HCT116 (cell line): ENCODE data around the gene STYXL2. TPM values are rescaled to one million over a fixed set of nuclear protein-coding genes. Genes with fewer than 3 reads are reported as not detected.
A peak's percentile ranks its signal among the peaks of the same experiment; 100 is the strongest.

Experiments used
- ATAC-seq: fragments of 200-7000 bp; cut with Tn5 transposase; 2 replicates; pipeline ENCODE4 v1.9.1; 2020; ENCODE audit warnings: mild to moderate bottlenecking, moderate library complexity
- BruUV-seq: library from RNA; stranded (reverse); fragments of 400-500 nt; replicated peaks from 2 replicates; lab custom pipeline; 2021; lab: Mats Ljungman, UMichigan
- CTCF ChIA-PET: fragments of 300-600 bp; sonication (Branson Sonifier 250); formaldehyde crosslinking; loops from one replicate; lab custom pipeline; 2021; ENCODE audit warnings: antibody characterized with exemption; lab: Charles Lee
- POLR2A ChIA-PET: fragments of 300-600, 350-600 bp; sonication (Branson Sonifier 250); formaldehyde crosslinking; loops from one replicate; lab custom pipeline; 2021; ENCODE audit warnings: antibody characterized with exemption; lab: Charles Lee
- RAD21 ChIA-PET, 2 experiments: fragments of 300-600 bp; sonication (Branson Sonifier 250); formaldehyde crosslinking; loops; one replicate each; lab custom pipeline; 2023; ENCODE audit warnings: low total read pairs in 2 of 2; ENCODE audit not compliant: uncharacterized antibody in 2 of 2, unreplicated experiment in 2 of 2, low non-redundant PET in 1 of 2; lab: Charles Lee
- DNase-seq: peaks from one replicate; pipeline ENCODE4 v3.0.0-alpha.2; 2010; ENCODE audit warnings: low read depth, low spot score
- H2AFZ ChIP-seq: fragments of 200-600 bp; shearing (Covaris generic), sonication (generic); 2 replicates; pipeline ENCODE4 v1.6.1; 2017; ENCODE audit warnings: low read depth, mixed run types, mixed read lengths, antibody characterized with exemption, low read length; ENCODE audit not compliant: poor library complexity, severe bottlenecking
- H3K27ac ChIP-seq: 2 replicates; pipeline ENCODE4 v1.5.1; 2012; ENCODE audit warnings: low read depth, low read length
- H3K27me3 ChIP-seq: fragments of 200-600 bp; sonication (generic); 2 replicates; pipeline ENCODE4 v1.6.1; 2016; ENCODE audit warnings: mixed run types, low read length, mixed read lengths; ENCODE audit not compliant: insufficient read depth
- H3K36me3 ChIP-seq, 2 experiments: fragments of 200-500 bp in 1 of 2; fragments of 200-600 bp in 1 of 2; sonication (Bioruptor generic) in 1 of 2; sonication (generic) in 1 of 2; 2 replicates each; pipeline versions ENCODE4 v1.5.1 to v1.6.1; 2014 to 2016; ENCODE audit warnings: low read length in 2 of 2, inconsistent platforms in 1 of 2, mixed read lengths in 1 of 2, mixed run types in 1 of 2; ENCODE audit not compliant: insufficient read depth in 2 of 2, control insufficient read depth in 1 of 2
- H3K4me1 ChIP-seq, 2 experiments: fragments of 200-600 bp in 1 of 2; sonication (generic) in 1 of 2; 2 replicates each; pipeline versions ENCODE4 v1.5.1 to v1.6.1; 2012 to 2017; ENCODE audit warnings: low read length in 2 of 2, inconsistent platforms in 1 of 2, mild to moderate bottlenecking in 1 of 2, mixed read lengths in 1 of 2, mixed run types in 1 of 2, moderate library complexity in 1 of 2; ENCODE audit not compliant: insufficient read depth in 2 of 2, control insufficient read depth in 1 of 2
- H3K4me2 ChIP-seq: fragments of 200-600 bp; sonication (generic); 2 replicates; pipeline ENCODE4 v1.6.1; 2017; ENCODE audit warnings: mixed run types, low read length, mixed read lengths
- H3K4me3 ChIP-seq, 2 experiments: fragments of 200-600 bp in 1 of 2; sonication (generic) in 1 of 2; replicated peaks in 1 of 2; 2 replicates each; pipeline ENCODE4 v1.5.1; 2011 to 2016; ENCODE audit warnings: low read length in 2 of 2, control low read depth in 1 of 2, low read depth in 1 of 2, mild to moderate bottlenecking in 1 of 2, mixed read lengths in 1 of 2, mixed run types in 1 of 2
- H3K79me2 ChIP-seq: fragments of 200-600 bp; sonication (generic); 2 replicates; pipeline ENCODE4 v1.6.1; 2017; ENCODE audit warnings: mild to moderate bottlenecking, mixed run types, low read length, moderate library complexity, mixed read lengths; ENCODE audit not compliant: insufficient read depth
- H3K9ac ChIP-seq: fragments of 200-600 bp; sonication (generic); 2 replicates; pipeline ENCODE4 v1.6.1; 2016; ENCODE audit warnings: low read length, mixed read lengths
- H3K9me2 ChIP-seq: fragments of 200-600 bp; sonication (generic), shearing (Covaris generic); 2 replicates; pipeline ENCODE4 v1.6.1; 2017; ENCODE audit warnings: mixed run types, mild to moderate bottlenecking, moderate library complexity; ENCODE audit not compliant: insufficient read depth
- H3K9me3 ChIP-seq, 2 experiments: fragments of 200-500 bp in 1 of 2; fragments of 200-600 bp in 1 of 2; sonication (Bioruptor generic) in 1 of 2; sonication (generic) in 1 of 2; 2 replicates each; pipeline ENCODE4 v1.6.1; 2014 to 2017; ENCODE audit warnings: low read length in 2 of 2, mixed read lengths in 2 of 2, inconsistent platforms in 1 of 2, low read depth in 1 of 2, mild to moderate bottlenecking in 1 of 2, mixed run types in 1 of 2, moderate library complexity in 1 of 2; ENCODE audit not compliant: control insufficient read depth in 1 of 2, insufficient read depth in 1 of 2
- H4K20me1 ChIP-seq: fragments of 200-600 bp; sonication (generic), shearing (Covaris generic); 2 replicates; pipeline ENCODE4 v1.6.1; 2017; ENCODE audit warnings: mixed run types, mild to moderate bottlenecking, moderate library complexity; ENCODE audit not compliant: insufficient read depth
- POLR2AphosphoS5 ChIP-seq: IDR thresholded peaks from 2 replicates; pipeline ENCODE4 v1.6.1; 2011; ENCODE audit warnings: mild to moderate bottlenecking, low read depth, low read length, moderate library complexity
- SIN3A ChIP-seq: IDR thresholded peaks from 2 replicates; pipeline ENCODE4 v1.6.1; 2012; ENCODE audit warnings: low read depth
- intact Hi-C: fragments of 100-400 bp; cut with micrococcal nuclease; formaldehyde crosslinking; loops from 2 replicates; pipeline ENCODE4 v1.10.0; 2022
- total RNA-seq: library from RNA; stranded (reverse); gene quantifications from one replicate; pipeline ENCODE4 v1.2.1, GENCODE V29; 2021; ENCODE audit not compliant: unreplicated experiment
- TF ChIP-seq, protein P1 (sequence below): IDR thresholded peaks from 2 replicates; pipeline ENCODE4 v1.6.1; 2012
- TF ChIP-seq, protein P2 (sequence below), 3 experiments: fragments of 200-600 bp in 1 of 3; sonication (generic) in 1 of 3; IDR thresholded peaks in 2 of 3; conservative IDR thresholded peaks in 1 of 3; 2 replicates each; pipeline ENCODE4 v1.5.1; 2012 to 2017; ENCODE audit warnings: low read depth in 2 of 3, low read length in 2 of 3, antibody characterized with exemption in 1 of 3, borderline replicate concordance in 1 of 3, control low read depth in 1 of 3, mild to moderate bottlenecking in 1 of 3, mixed read lengths in 1 of 3, mixed run types in 1 of 3, moderate library complexity in 1 of 3; ENCODE audit not compliant: insufficient read depth in 1 of 3
- TF ChIP-seq, protein P3 (sequence below): IDR thresholded peaks from 2 replicates; pipeline ENCODE4 v1.6.1; 2012; ENCODE audit warnings: low read depth
- TF ChIP-seq, protein P4 (sequence below): IDR thresholded peaks from 2 replicates; pipeline ENCODE4 v1.6.1; 2012

Gene STYXL2
- total RNA-seq, 1 experiment from 2014 or later: not detected

DNA sequence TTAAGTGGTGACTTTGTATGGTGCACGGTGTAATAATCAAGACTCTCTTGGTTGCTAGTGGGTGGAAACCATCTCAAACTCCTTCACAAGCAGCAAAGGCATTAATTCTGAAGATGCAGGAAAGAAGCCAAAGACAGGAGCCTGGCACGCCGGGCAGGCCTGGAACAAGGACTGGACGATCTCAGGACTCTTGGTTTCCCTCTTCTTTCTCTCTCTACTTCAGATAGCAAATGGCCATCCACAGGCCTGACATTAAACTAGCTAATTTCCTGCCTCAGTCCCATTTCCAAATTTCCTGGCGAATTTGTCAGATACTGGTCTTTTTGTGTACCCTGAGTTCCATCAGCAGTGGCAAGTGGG, 28.2 kb downstream of the STYXL2 start:
- H3K4me3 ChIP-seq: no peak overlapping the region; a peak in 1 of 4 replicates
- peak overlapping the region; percentile 76 for H3K4me2 ChIP-seq
- RAD21 ChIA-PET: no interaction called here
- peak overlapping the region; percentile 66 for H3K27ac ChIP-seq
- ATAC-seq: no peak
- CTCF ChIA-PET: interaction anchor here (0.6 kb wide), 1 partner anchor 73 kb away, joined by 5 read pairs; no protein-coding TSS in a partner anchor
- H3K9me3 ChIP-seq: no peaks in the 10 kb centered on the region
- POLR2A ChIA-PET: no interaction called here
- peaks cover 3 to 19% of the 10 kb centered on the region in 2 experiments; a peak in 3 of 4 replicates for H3K4me1 ChIP-seq
- peak overlapping the region; percentile 90 for H2AFZ ChIP-seq
- H4K20me1 ChIP-seq: no peaks in the 10 kb centered on the region
- no TSS peak for BruUV-seq
- DNase-seq: no peak
- TF ChIP-seq POLR2AphosphoS5 (no peak), SIN3A (no peak)
- TF ChIP-seq, protein P1, sequence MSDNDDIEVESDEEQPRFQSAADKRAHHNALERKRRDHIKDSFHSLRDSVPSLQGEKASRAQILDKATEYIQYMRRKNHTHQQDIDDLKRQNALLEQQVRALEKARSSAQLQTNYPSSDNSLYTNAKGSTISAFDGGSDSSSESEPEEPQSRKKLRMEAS: no peak
- TF ChIP-seq, protein P2, sequence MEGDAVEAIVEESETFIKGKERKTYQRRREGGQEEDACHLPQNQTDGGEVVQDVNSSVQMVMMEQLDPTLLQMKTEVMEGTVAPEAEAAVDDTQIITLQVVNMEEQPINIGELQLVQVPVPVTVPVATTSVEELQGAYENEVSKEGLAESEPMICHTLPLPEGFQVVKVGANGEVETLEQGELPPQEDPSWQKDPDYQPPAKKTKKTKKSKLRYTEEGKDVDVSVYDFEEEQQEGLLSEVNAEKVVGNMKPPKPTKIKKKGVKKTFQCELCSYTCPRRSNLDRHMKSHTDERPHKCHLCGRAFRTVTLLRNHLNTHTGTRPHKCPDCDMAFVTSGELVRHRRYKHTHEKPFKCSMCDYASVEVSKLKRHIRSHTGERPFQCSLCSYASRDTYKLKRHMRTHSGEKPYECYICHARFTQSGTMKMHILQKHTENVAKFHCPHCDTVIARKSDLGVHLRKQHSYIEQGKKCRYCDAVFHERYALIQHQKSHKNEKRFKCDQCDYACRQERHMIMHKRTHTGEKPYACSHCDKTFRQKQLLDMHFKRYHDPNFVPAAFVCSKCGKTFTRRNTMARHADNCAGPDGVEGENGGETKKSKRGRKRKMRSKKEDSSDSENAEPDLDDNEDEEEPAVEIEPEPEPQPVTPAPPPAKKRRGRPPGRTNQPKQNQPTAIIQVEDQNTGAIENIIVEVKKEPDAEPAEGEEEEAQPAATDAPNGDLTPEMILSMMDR (IDR thresholded peaks at IDR 0.05 in 2 of 3, conservative IDR thresholded peaks at IDR 0.05 in 1 of 3; ENCODE audit: borderline replicate concordance in 1 of 3, insufficient read depth in 1 of 3, low read depth in 2 of 3, low read length in 2 of 3): no peak
- TF ChIP-seq, protein P3, sequence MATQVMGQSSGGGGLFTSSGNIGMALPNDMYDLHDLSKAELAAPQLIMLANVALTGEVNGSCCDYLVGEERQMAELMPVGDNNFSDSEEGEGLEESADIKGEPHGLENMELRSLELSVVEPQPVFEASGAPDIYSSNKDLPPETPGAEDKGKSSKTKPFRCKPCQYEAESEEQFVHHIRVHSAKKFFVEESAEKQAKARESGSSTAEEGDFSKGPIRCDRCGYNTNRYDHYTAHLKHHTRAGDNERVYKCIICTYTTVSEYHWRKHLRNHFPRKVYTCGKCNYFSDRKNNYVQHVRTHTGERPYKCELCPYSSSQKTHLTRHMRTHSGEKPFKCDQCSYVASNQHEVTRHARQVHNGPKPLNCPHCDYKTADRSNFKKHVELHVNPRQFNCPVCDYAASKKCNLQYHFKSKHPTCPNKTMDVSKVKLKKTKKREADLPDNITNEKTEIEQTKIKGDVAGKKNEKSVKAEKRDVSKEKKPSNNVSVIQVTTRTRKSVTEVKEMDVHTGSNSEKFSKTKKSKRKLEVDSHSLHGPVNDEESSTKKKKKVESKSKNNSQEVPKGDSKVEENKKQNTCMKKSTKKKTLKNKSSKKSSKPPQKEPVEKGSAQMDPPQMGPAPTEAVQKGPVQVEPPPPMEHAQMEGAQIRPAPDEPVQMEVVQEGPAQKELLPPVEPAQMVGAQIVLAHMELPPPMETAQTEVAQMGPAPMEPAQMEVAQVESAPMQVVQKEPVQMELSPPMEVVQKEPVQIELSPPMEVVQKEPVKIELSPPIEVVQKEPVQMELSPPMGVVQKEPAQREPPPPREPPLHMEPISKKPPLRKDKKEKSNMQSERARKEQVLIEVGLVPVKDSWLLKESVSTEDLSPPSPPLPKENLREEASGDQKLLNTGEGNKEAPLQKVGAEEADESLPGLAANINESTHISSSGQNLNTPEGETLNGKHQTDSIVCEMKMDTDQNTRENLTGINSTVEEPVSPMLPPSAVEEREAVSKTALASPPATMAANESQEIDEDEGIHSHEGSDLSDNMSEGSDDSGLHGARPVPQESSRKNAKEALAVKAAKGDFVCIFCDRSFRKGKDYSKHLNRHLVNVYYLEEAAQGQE: no peak
- TF ChIP-seq, protein P4, sequence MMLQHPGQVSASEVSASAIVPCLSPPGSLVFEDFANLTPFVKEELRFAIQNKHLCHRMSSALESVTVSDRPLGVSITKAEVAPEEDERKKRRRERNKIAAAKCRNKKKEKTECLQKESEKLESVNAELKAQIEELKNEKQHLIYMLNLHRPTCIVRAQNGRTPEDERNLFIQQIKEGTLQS: no peak
- TF ChIP-seq, all 23 proteins: peak for 0
- Histone ChIP-seq H3K27me3 (no peaks in the 10 kb centered on the region), H3K36me3 (no peaks in the 10 kb centered on the region), H3K9ac (no peak overlapping the region), H3K79me2 (no peaks in the 10 kb centered on the region), H3K9me2 (no peaks in the 10 kb centered on the region)
- intact Hi-C loops: no loop called here
